Suppressor macrophage (primary cell): ENCODE measurements around the gene GPATCH1.
"Not testable (repeated sequence)": the region's sequence is repeated elsewhere in the genome, so short reads cannot be mapped to it uniquely, and the experiment has no call there.

ENCODE experiments used
- DNase-seq, 4 experiments: peaks; one replicate each; pipeline ENCODE4 v3.0.0-alpha.2; 2020 to 2022

GPATCH1 gene

DNA sequence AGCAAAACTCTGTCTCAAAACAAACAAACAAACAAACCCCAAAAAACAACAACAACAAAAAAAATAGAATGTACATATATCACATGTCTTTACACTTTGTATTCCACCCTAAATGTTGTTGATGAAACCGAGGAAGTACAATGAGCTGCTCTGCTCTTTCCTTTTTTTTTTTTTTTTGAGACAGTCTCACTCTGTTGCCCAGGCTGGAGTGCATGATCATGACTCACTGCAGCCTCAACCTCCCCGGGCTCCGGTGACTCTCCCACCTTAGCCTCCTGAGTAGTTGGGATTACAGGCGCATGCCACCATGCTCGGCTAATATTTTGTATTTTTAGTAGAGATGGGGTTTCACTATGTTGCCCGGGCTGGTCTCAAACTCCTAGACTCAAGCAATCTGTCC is 82.5 kb downstream of the GPATCH1 start:
- DNase-seq = peak; percentile 31 to 69 (median 56)

DNA sequence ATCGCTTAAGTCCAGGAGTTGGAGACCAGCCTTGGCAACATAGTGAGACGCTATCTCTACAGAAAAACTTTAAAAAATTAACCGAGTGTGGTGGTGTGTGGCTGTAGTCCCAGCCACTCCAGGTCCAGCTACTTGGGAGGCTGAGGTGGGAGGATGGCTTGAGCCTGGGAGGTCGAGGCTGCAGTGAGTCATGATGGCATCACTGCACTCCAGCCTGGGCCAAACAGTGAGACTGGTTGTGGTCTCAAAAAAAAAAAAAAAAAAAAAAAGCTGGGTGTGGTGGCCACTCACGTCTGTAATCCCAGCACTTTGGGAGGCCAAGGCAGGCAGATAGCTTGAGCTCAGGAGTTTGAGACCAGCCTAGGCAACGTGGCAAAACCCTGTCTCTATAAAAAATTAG is 85.1 kb downstream of the GPATCH1 start:
- not testable (repeated sequence) for DNase-seq

DNA sequence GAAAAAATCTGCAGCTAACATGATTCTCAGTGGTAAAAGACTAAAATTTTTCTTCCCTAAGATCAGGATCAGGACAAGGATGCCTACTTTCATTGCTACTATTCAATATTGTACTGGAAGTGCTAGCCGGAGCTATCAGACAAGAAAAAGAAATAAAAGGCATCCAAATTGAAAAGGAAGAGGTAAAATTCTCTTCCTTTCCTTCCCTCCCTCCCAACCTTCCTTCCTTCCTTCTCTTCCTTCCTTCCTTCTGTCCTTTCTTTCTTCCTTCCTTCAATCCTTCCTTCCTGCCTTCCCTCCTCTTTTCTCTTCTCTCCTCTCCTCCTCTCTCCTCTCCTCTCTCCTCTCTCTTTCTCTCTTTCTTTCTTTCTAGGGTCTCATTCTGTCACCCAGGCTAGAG is 86.5 kb downstream of the GPATCH1 start:
- DNase-seq = no peak

DNA sequence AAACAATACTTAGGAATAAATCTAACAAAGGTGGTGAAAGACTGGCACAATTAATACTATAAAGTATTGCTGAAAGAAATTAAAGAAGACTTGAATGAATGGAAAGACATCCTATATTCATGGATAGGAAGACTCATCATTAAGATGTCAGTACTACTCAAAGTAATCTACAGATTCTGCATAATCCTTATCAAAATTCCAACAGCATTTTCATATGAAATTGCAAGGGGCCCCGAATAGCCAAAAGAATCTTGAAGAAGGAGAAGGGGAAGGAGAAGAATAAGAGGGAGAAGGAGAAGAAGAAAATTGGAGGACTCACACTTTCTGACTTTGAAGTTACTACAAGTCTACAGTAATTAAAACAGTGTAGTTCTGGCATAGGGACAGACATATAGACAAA is 87.5 kb downstream of the GPATCH1 start:
- DNase-seq = no peak

DNA sequence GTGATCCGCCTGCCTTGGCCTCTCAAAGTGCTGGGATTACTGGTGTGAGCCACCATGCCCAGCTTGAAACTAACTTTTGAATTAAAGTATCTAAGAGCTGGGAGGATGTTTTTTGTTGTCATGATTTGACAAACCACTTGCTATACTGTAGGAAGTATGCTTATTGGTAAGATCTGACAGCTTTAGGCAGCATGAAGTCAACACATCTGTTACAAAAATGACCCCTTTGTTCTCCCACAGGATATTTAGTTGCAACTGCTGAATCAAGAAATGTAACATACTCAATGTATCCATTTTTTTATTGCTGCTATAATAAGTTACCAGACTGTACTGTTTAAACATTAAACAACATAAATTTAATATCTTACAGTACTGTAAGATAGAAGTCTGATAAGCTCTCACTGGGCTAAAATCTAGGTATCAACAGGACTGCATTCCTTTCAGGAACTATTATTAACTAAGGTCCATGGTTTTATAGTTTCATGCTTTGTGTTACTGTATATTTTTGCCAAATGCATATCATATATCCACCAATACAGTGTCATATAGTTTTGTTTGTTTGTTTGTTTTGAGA is 90.3 kb downstream of the GPATCH1 start:
- DNase-seq = no peak

DNA sequence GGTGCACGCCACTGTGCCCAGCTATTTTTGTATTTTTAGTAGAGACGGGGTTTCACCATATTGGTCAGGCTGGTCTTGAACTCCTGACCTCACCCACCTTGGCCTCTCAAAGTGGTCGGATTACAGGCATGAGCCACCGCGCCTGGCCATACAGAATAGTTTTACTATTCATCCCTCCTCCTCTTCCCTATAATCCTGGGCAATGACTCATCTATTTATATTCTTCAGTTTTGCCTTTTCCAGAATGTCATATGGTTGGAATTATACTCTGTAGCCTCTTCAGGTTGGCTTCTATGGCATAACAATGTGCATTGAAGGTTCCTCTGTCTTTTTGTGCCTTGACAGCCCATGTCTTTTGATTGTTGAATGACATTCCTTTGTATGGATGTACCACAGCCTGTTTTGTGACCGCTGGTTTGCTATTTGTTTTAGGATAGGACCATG is 91.0 kb downstream of the GPATCH1 start:
- DNase-seq = no peak

DNA sequence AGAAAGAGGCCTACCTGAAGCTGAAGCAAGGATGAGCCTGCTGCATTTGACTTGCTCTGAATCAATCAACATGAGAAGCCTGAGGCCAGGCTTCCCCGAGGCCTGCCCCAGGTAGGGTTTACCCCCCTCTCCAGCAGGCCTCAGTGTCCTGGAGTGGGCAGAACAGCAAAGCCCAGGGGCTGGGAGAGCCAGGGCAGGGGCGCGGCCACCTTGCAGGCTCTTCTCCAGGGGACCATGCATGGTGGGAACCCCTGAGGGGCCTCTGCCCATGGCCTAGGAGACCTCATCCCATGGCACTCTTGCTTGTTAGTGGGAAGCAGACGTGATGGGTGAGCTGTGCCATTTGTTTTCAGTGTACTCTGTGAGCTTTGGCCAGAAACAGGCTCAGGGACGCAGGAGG is 93.2 kb downstream of the GPATCH1 start:
- no peak for DNase-seq

DNA sequence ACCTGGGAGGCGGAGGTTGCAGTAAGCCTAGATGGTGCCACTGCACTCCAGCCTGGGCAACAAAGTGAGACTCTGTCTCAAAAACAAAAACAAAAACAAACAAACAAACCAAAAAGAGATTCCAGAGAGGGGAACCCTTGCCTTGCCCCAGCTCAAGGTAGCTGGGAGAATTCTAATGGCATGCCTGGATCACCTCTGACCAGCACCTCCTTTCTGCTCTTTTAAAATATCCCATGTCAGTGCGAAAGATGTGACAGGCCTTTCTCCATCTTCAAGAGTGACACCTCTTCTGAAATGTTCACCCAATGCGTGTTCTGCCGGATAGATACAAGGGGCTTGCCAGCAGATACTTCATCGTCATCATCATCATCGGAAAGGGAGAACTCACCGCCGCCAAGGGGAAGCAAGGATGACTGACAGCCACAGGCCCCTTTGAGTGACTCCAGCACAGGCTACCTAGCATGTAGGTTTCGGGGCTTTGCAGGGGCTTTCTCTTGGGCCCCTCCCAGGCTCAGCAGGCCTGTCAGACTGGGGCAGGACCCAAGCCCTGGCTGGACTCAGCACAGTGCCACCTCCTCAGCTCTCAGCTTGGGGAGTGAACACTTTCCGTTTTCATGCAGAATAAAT is 94.3 kb downstream of the GPATCH1 start:
- DNase-seq = no peak

DNA sequence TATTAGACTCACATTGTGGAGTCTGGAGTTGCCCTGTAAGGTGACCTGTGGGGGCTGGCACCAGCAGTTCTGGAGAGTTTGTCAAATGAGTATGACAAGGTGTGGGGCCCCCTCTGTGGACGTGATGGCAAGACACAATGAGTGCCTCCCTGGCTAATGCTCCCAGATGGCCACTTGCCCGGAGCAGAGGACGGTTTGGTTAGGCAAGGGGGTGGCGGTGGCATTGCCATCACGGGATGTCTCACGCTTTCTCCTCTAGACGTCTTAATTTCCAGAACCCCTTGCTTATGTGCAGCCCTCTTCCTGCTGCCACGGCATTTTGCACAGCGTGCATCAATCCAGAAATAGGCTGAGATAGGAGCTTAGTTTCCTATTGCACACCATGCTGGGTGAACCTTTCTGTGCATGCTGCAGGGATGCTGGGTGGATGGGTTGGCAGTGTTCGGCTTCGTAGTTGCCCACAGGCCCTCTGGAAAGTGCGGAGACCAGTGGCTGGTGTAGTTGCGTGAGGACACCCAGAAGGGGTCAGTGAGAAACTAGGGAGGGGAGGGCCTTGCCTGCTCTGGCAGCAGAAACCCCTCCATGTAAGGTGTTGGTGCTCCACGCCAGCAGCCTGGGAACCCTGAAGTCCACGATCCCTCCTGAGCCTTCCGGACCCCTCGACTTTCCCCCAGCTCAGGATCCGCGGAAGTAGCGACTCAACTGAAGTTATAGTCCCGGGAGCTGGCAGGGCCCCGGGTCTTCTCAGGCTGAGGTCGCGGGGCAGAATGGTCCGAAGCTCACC is 95.1 kb downstream of the GPATCH1 start:
- DNase-seq = peak in 3 of 4 experiments; percentile 11 to 31 (median 24)

DNA sequence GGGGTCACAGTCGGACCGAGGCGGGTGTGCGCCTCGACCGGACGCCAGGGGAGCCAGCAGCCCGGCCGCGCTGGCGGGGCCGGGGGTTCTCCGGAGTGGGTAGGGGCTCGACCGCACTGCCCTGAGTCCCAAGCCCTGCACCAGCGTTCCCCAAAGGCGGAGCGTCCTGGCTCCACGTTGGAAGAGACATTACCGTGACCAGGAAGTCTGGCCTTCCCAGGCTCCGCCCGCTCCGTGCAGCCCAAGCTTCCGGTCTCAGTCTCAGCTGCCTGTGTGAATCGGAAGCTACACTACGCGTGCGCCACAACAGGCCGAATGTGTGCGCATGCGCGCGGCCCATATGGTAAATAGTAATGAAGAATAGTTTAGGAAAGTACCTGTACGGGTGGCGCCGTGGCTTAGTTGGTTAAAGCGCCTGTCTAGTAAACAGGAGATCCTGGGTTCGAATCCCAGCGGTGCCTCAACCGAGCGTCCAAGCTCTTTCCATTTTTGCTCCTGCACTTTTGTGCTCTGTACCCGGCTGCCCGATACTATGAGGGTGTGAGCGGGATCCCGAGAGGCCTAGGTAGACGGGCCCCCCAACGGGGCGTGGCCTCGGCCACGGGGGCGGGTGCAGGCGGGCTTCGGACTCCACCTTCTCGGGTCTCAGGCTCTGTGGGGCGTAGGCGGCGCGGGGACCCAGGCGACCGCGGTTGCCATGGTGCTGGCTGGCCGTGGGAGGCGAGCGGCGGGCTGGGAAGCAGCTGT is 95.9 kb downstream of the GPATCH1 start:
- DNase-seq = peak; percentile 98 to 100 (median 98)

DNA sequence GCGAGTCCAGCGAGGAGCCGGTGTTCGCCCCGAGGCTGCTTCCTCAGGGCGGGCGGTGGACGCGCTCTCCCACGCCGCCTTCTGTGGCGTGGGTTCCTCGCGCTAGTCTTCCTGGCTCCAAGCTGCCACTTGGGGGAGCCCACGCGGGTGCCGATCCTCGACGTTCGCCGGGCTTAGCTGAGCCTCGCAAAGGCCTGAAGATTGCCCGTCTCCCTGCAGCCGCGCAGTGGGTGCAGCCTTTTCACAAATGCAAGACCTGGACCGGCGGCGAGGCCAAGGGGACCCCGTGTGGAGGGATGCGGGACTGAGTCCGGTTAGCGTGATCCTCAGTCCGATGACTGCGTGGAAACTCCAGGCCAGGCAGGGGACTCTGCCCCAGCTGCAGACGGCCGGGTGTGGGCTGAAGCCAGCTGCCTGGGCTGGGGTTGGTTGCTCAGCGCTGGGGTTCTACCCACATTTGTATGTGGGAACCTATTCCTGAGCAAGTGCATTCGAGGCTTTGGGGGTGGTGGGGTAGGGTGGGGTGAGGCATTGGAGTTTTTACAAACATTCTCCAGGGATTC is 96.5 kb downstream of the GPATCH1 start:
- no peak for DNase-seq
